ENCODE results near the gene TMCC2. TPM values are rescaled to one million over a fixed set of nuclear protein-coding genes. Genes with fewer than 3 reads are reported as not detected.

The TMCC2 gene
- total and polyA plus RNA-seq, 2 of the 4 experiments (the other 2 are of a cell fraction): 2.0 to 4.2 TPM

- peak overlapping the region; percentile 4; the same call in 1 of the 2 replicates for H4K5ac ChIP-seq (ENCODE audit: low read depth, low read length)
- H3K23ac ChIP-seq (ENCODE audit: low read depth, low read length): peak overlapping the region; percentile 66
- peaks cover 5 to 78% of the 10 kb centered on the region in 2 experiments; a peak in 3 of 4 replicates for H3K79me1 ChIP-seq (ENCODE audit: low read depth in 1 of 2, low read length in 2 of 2)
- H2AK9ac ChIP-seq (replicated peaks; ENCODE audit: low read depth, low read length, poor library complexity): peak overlapping the region; percentile 1
- H3K9me3 ChIP-seq (ENCODE audit: control insufficient read depth, insufficient read depth, low read length): no peaks in the 10 kb centered on the region
- peaks cover 1% of the 10 kb centered on the region for H3K36me3 ChIP-seq (ENCODE audit: control insufficient read depth, insufficient read depth, low read length)
- peak overlapping the region; percentile 62 for H2BK5ac ChIP-seq (ENCODE audit: low read depth, low read length, poor library complexity, severe bottlenecking)
- no peak overlapping the region for H2BK15ac ChIP-seq (ENCODE audit: low read depth, low read length)
- H3K9me1 ChIP-seq (ENCODE audit: insufficient read depth, low read length): peaks cover 38% of the 10 kb centered on the region
- peak overlapping the region; percentile 52 for H2AK5ac ChIP-seq (ENCODE audit: low read depth, low read length)
- no peak for DNase-seq
- no peak overlapping the region for H2AFZ ChIP-seq (replicated peaks; ENCODE audit: low read length, poor library complexity)
- peak overlapping the region; percentile 52; the same call in 1 of the 2 replicates for H3K4me3 ChIP-seq (ENCODE audit: insufficient read depth, low read depth, low read length)
- no peak overlapping the region for H3K56ac ChIP-seq (ENCODE audit: extremely low read depth, insufficient read depth, low read length)
- no peak overlapping the region for H4K91ac ChIP-seq (ENCODE audit: insufficient read depth, low read depth, low read length)
- H3K4me2 ChIP-seq (ENCODE audit: low read depth, low read length): peak overlapping the region; percentile 86
- peak overlapping the region in 1 of 2 experiments; percentile 41; a peak in 1 of 4 replicates for H4K8ac ChIP-seq (ENCODE audit: low read depth in 2 of 2, low read length in 2 of 2)
- peak overlapping the region; percentile 25; the same call in 1 of the 2 replicates for H2BK120ac ChIP-seq (ENCODE audit: low read depth, low read length)
- ChIA-PET CTCF (interaction anchor here (1.0 to 5.0 kb wide), 4 partner anchors 8 to 69 kb away, joined by 3 to 30 read pairs (median 5); no protein-coding TSS in a partner anchor), POLR2A (ENCODE audit: unreplicated experiment) (interaction anchor here (0.6 kb wide), 1 partner anchor 29 kb away, joined by 3 read pairs; no protein-coding TSS in a partner anchor)
- BruUV-seq (replicated peaks): no TSS peak
- peak overlapping the region; percentile 3; the same call in 1 of the 2 replicates for H2BK20ac ChIP-seq (ENCODE audit: low read depth, low read length)
- H4K20me1 ChIP-seq (ENCODE audit: insufficient read depth, low read length): peaks cover 69% of the 10 kb centered on the region
- in situ Hi-C loops (cut with MboI; ENCODE audit: low sequenced_read_pairs) (no loop called here), dilution Hi-C loops (cut with HindIII; ENCODE audit: low sequenced_read_pairs, unreplicated experiment) (no loop called here), intact Hi-C loops (cut with micrococcal nuclease) (no loop called here)
- no peaks in the 10 kb centered on the region for H3K27me3 ChIP-seq (ENCODE audit: control insufficient read depth, insufficient read depth, low read length)
- H3K9ac ChIP-seq (ENCODE audit: low read depth, low read length): peak overlapping the region; percentile 51
- TF ChIP-seq SMC3 (IDR thresholded peaks at IDR 0.05; ENCODE audit: low read depth, low read length) (0 out of 2 replicates have a peak, but pooled peaks have one; percentile 6), MAZ (IDR thresholded peaks at IDR 0.05; ENCODE audit: borderline replicate concordance, low read depth, low read length) (no peak)
- H3K27ac ChIP-seq (ENCODE audit: insufficient read depth, low read length): peak overlapping the region; percentile 48
- no CpG with 5 or more reads among the region's 7 CpGs for WGBS, 2 experiments (ENCODE audit: extremely low coverage in 2 of 2, insufficient read length in 1 of 2)
- peak overlapping the region; percentile 71 for H3K4ac ChIP-seq (ENCODE audit: low read depth, low read length)
- H3K4me1 ChIP-seq (ENCODE audit: control insufficient read depth, insufficient read depth, low read length): peaks cover 49% of the 10 kb centered on the region
- peak overlapping the region; percentile 19; the same call in 1 of the 2 replicates for H3K18ac ChIP-seq (ENCODE audit: low read depth, low read length)
- ATAC-seq (ENCODE audit: low read depth): no peak
- peak overlapping the region; percentile 84 for H3K14ac ChIP-seq (replicated peaks; ENCODE audit: low read depth, low read length)
These were observed 89.7 kb downstream of the TMCC2 start for GRCh38 chr1:205317311-205317917.
